ENCODE data around the gene ARHGAP11A.
"Not testable (repeated sequence)": the region's sequence is repeated elsewhere in the genome, so short reads cannot be mapped to it uniquely, and the experiment has no call there.

- TF ChIP-seq CTCF (conservative IDR thresholded peaks at IDR 0.05; ENCODE audit: low read length); EZH2phosphoT487 (IDR thresholded peaks at IDR 0.05; ENCODE audit: borderline replicate concordance, low read depth, low read length): not testable (repeated sequence)
Observed at GRCh38 chr15:32585844-32586243, 29.5 kb upstream of the ARHGAP11A start.

Data from OCI-LY7 (cell line).